SK-N-MC (cell line): ENCODE measurements around the gene PRCD.

Experiments
- EZH2 ChIP-seq: fragments of 200-600 bp; sonication (generic); IDR thresholded peaks from one replicate; pipeline ENCODE4 v1.6.1; 2017; ENCODE audit warnings: antibody characterized with exemption
- POLR2AphosphoS5 ChIP-seq: IDR thresholded peaks from 2 replicates; pipeline ENCODE4 v1.6.1; 2012; ENCODE audit warnings: mild to moderate bottlenecking, low read depth, low read length, borderline replicate concordance

DNA sequence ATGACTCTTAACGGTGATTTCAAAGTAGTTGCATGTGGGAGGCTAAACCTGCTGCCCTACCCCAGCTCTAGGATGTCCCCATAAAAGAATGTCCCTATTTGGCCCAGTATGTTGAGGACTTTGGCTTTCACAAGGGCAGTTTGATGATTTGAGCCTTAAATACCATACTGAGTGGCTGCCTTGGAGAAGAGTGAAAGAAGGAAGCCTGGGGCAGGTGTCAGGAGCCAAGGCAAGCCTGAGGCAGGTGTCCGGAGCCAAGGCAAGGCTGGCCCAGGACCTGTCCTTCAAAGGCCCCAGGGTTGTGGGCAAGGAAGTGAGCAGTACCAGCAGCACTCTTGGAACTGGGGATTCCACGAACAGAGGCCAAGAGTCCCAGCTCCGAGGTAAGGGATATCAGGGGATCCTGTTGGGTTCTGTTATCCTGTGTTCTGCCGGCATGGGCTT, 27.2 kb downstream of the PRCD start:
- no peak for TF ChIP-seq EZH2
- peak; percentile 19; the same call in 1 of the 2 replicates for TF ChIP-seq POLR2AphosphoS5
